Thyroid gland (tissue), 4 donors: ENCODE measurements around the gene GRK1.

Source experiments
- CTCF ChIP-seq, 6 experiments: fragments of 200-600 bp in 3 of 6; fragments of 450-650 bp in 3 of 6; sonication (generic) in 3 of 6; IDR thresholded peaks; one replicate each; pipeline ENCODE4 v1.5.1; 2016 to 2019; ENCODE audit warnings: antibody characterized with exemption in 6 of 6, mild to moderate bottlenecking in 2 of 6, inconsistent platforms in 1 of 6, moderate library complexity in 1 of 6
- POLR2A ChIP-seq, 2 donors: fragments of 450-650 bp; IDR thresholded peaks; one replicate each; pipeline ENCODE4 v1.6.1; 2017; ENCODE audit warnings: antibody characterized with exemption in 2 of 2, mild to moderate bottlenecking in 2 of 2, moderate library complexity in 1 of 2

- TF ChIP-seq CTCF (IDR thresholded peaks at IDR 0.05) (no peak), POLR2A (IDR thresholded peaks at IDR 0.05) (no peak)
Observed at GRCh38 chr13:113767366-113767765, 100.3 kb downstream of the GRK1 start.
